Body of pancreas (tissue), 4 donors: Measurements from ENCODE around the gene IGFL4. TPM values are rescaled to one million over a fixed set of nuclear protein-coding genes. Genes with fewer than 3 reads are reported as not detected.

Source experiments
- ATAC-seq: fragments of 150-250 bp; one replicate; pipeline ENCODE4 v1.9.1; 2016
- DNase-seq, 4 donors: peaks; one replicate each; pipeline ENCODE4 v3.0.0-alpha.2; 2019
- H3K27ac ChIP-seq, 4 donors: fragments of 200-600 bp; sonication (generic); 1 replicate in 3 of 4; 2 replicates in 1 of 4; pipeline versions ENCODE4 v1.5.1 to v1.6.1; 2016 to 2019; ENCODE audit warnings: mild to moderate bottlenecking in 1 of 4, mixed read lengths in 1 of 4, moderate library complexity in 1 of 4
- H3K27me3 ChIP-seq, 2 donors: fragments of 200-600 bp; sonication (generic); one replicate each; pipeline ENCODE4 v1.6.0; 2016; ENCODE audit warnings: mild to moderate bottlenecking in 1 of 2
- H3K36me3 ChIP-seq, 2 donors: fragments of 200-600 bp; sonication (generic); replicated peaks in 1 of 2; 2 replicates each; pipeline ENCODE4 v1.5.1; 2016; ENCODE audit warnings: low read depth in 2 of 2; ENCODE audit not compliant: insufficient read depth in 1 of 2
- H3K4me1 ChIP-seq: fragments of 200-600 bp; sonication (generic); one replicate; pipeline ENCODE4 v1.6.0; 2016
- H3K4me3 ChIP-seq, 2 donors: fragments of 200-600 bp; sonication (generic); 1 replicate in 1 of 2; 2 replicates in 1 of 2; pipeline ENCODE4 v1.5.1; 2016 to 2019
- H3K9me3 ChIP-seq, 3 donors: fragments of 200-600 bp; sonication (generic); 1 replicate in 2 of 3; 2 replicates in 1 of 3; pipeline ENCODE4 v1.5.1; 2016
- POLR2A ChIP-seq, 3 donors: fragments of 450-650 bp; IDR thresholded peaks; one replicate each; pipeline ENCODE4 v1.6.1; 2016; ENCODE audit warnings: antibody characterized with exemption in 3 of 3, mild to moderate bottlenecking in 2 of 3
- WGBS, 2 donors: methylation state at CpG; one replicate each; pipeline ENCODE4 v1.1.5; 2017; 5-methylcytosine and 5-hydroxymethylcytosine counted together
- intact Hi-C: fragments of 100-400 bp; cut with DNase I; formaldehyde crosslinking; loops from one replicate; pipeline ENCODE4 v1.15.1; 2023
- total RNA-seq, 2 donors: library from RNA; depleted of rRNA; stranded (reverse); fragments of >200 nt; gene quantifications; one replicate each; pipeline ENCODE4 v1.1.0, GENCODE V29; 2016
- TF ChIP-seq, protein P1 (sequence below), 7 experiments: fragments of 450-650 bp in 4 of 7; fragments of 200-600 bp in 3 of 7; sonication (generic) in 3 of 7; IDR thresholded peaks; one replicate each; pipeline ENCODE4 v1.5.1; 2016 to 2019; ENCODE audit warnings: antibody characterized with exemption in 7 of 7

IGFL4 gene
- total RNA-seq, 2 donors from 2014 or later, result not detected

- no peak for DNase-seq
- no peak for ATAC-seq
- intact Hi-C loops, result no loop called here
- Histone ChIP-seq H3K9me3 (no peaks in the 10 kb centered on the region), H3K4me1 (no peaks in the 10 kb centered on the region), H3K4me3 (no peak overlapping the region), H3K36me3 (no peaks in the 10 kb centered on the region), H3K27me3 (no peaks in the 10 kb centered on the region), H3K27ac (no peak overlapping the region)
- 93 to 95% methylated on average over 1 of the region's 1 CpG for WGBS, 2 donors
- TF ChIP-seq, protein P1, sequence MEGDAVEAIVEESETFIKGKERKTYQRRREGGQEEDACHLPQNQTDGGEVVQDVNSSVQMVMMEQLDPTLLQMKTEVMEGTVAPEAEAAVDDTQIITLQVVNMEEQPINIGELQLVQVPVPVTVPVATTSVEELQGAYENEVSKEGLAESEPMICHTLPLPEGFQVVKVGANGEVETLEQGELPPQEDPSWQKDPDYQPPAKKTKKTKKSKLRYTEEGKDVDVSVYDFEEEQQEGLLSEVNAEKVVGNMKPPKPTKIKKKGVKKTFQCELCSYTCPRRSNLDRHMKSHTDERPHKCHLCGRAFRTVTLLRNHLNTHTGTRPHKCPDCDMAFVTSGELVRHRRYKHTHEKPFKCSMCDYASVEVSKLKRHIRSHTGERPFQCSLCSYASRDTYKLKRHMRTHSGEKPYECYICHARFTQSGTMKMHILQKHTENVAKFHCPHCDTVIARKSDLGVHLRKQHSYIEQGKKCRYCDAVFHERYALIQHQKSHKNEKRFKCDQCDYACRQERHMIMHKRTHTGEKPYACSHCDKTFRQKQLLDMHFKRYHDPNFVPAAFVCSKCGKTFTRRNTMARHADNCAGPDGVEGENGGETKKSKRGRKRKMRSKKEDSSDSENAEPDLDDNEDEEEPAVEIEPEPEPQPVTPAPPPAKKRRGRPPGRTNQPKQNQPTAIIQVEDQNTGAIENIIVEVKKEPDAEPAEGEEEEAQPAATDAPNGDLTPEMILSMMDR (IDR thresholded peaks at IDR 0.05), result no peak
- TF ChIP-seq POLR2A (IDR thresholded peaks at IDR 0.05), result no peak
Measured at GRCh38 chr19:46067691-46068090, 26.9 kb upstream of the IGFL4 start.

DNA sequence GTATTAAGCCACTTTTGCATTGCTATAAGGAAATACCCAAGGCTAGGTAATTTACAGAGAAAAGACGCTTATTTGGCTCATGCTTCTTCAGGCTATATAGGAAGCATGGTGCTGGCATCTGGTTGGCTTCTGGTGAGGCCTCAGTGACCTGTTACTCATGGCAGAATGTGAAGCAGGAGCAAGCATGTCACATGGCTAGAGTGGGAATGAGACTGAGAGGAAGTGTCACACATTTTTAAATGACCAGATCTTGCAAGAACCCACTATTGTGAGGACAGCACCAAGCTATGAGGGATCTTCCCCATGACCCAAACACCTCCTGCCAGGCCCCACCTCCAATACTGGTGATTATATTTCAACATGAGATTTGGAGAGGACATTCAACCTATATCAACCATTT, 25.7 kb upstream of the IGFL4 start:
- H3K9me3 ChIP-seq, result peaks cover 0 to 2% (median 0%) of the 10 kb centered on the region in 3 donors
- intact Hi-C loops, result no loop called here

DNA sequence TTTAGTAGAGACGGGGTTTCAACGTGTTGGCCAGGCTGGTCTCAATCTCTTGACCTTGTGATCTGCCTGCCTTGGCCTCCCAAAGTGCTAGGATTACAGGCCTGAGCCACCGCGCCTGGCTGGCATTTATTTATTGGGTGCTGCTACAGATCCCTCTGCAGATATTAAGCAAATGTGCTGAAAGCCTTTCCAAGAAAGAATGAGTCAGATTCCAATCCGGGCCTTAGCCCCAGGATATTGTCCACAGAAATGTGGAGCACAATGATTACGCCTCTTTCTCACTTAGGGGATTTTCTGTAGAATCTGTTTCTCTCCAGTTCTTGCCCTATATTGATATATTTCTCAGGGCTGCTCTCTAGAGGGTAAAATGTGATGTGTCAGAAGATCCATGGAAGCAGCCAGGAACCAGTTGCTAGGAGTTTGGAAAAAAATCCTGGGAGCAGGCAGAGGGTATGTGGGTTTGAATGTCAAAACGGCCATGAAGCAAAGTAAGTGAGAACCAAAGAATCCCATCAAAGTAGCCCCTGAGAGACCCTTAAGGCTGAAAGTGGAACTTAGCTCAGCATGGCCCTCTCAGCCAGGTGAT, 24.8 kb upstream of the IGFL4 start:
- no peaks in the 10 kb centered on the region for H3K36me3 ChIP-seq
- intact Hi-C loops, result no loop called here
- DNase-seq (no peak), ATAC-seq (no peak)
- TF ChIP-seq, protein P1 (IDR thresholded peaks at IDR 0.05), result no peak
- H3K4me1 ChIP-seq, result no peaks in the 10 kb centered on the region
- H3K4me3 ChIP-seq, result no peak overlapping the region
- 56 to 61% methylated on average over 7 of the region's 7 CpGs for WGBS, 2 donors
- H3K27me3 ChIP-seq, result no peaks in the 10 kb centered on the region
- peaks cover 0 to 3% (median 0%) of the 10 kb centered on the region in 3 donors for H3K9me3 ChIP-seq
- H3K27ac ChIP-seq, result no peak overlapping the region

More for the DNA sequence above, 25.7 kb upstream of the IGFL4 start:
- no peak overlapping the region for H3K4me3 ChIP-seq
- DNase-seq (no peak), ATAC-seq (no peak)
- H3K27me3 ChIP-seq, result no peaks in the 10 kb centered on the region
- H3K36me3 ChIP-seq, result no peaks in the 10 kb centered on the region
- H3K4me1 ChIP-seq, result no peaks in the 10 kb centered on the region
- WGBS, 2 donors, result 62 to 75% methylated on average over 1 of the region's 1 CpG
- TF ChIP-seq POLR2A (IDR thresholded peaks at IDR 0.05), result no peak
- TF ChIP-seq, protein P1 (IDR thresholded peaks at IDR 0.05), result no peak
- H3K27ac ChIP-seq, result no peak overlapping the region

DNA sequence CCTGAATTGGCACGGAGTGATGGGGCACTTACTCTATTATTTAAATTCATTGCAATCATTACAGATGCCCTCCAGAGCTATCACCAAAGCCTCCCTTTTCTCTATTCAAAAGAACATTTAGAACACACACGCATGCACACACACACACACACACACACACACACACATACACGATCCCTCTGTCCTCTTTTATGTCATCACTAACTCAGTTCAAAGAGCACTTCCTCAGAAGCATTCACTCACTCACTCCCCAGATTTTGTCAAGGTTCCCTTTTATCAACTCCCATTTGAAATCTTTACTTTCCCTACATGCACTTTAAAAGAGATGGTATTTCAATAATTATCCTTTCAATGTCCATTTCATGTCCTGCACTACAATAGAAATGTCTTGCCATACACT, 22.4 kb upstream of the IGFL4 start:
- TF ChIP-seq, protein P1 (IDR thresholded peaks at IDR 0.05), result no peak
- TF ChIP-seq POLR2A (IDR thresholded peaks at IDR 0.05), result no peak
- intact Hi-C loops, result no loop called here
- Histone ChIP-seq H3K36me3 (no peaks in the 10 kb centered on the region), H3K27me3 (no peaks in the 10 kb centered on the region), H3K4me1 (no peaks in the 10 kb centered on the region), H3K9me3 (peaks cover 0 to 3% (median 0%) of the 10 kb centered on the region in 3 donors), H3K4me3 (no peak overlapping the region), H3K27ac (no peak overlapping the region)
- ATAC-seq, result no peak
- DNase-seq, result no peak
- 62 to 73% methylated on average over 3 of the region's 3 CpGs for WGBS, 2 donors

GRCh38 chr19:46060012-46060411, 19.2 kb upstream of the IGFL4 start:
- H3K4me3 ChIP-seq, result no peak overlapping the region
- H3K27me3 ChIP-seq, result no peaks in the 10 kb centered on the region
- no peaks in the 10 kb centered on the region for H3K4me1 ChIP-seq
- TF ChIP-seq POLR2A (IDR thresholded peaks at IDR 0.05), result no peak
- TF ChIP-seq, protein P1 (IDR thresholded peaks at IDR 0.05), result no peak
- ATAC-seq (no peak), DNase-seq (no peak)
- peaks cover 0 to 3% (median 0%) of the 10 kb centered on the region in 3 donors for H3K9me3 ChIP-seq
- H3K36me3 ChIP-seq, result no peaks in the 10 kb centered on the region
- intact Hi-C loops, result no loop called here
- no peak overlapping the region for H3K27ac ChIP-seq
- WGBS, 2 donors, result 58 to 85% methylated on average over 2 of the region's 2 CpGs
